Measurements from ENCODE around the gene BCL2. TPM values are rescaled to one million over a fixed set of nuclear protein-coding genes. Genes with fewer than 3 reads are reported as not detected.

The BCL2 gene
- total RNA-seq, 1 donor from 2014 or later: 2.3 TPM

DNA sequence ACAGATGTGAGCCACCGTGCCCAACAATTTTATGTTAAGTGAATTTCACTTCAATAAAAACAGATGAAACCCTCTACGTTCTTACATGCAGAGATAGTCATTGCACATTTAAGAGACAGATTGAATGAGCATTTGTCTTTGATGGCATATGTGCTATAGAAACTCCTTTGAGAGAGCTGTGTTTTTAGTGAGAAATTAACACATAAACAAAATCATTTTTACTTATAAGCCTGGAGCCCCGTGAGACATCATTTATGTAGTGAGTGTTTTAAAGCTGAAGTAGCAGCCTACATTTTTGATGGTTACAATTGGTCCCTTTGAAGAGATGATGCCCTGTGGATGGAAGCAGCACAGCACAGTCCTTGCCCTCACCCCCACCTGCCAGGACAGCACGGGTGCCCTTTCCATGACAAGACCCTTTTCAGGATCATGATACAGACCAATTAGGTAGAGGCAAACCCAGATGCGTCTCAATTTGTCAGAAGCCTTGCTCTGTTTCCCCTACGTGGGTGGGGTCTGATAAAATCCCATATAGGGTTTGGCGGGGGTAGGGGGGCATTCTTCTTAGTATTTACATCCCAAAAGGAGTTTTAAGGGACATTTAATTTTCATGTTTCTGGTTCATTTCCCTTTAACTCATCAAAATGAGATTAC is 237.1 kb downstream of the BCL2 start:
- no peak for ATAC-seq

- peak; percentile 36 for ATAC-seq
These were observed 240.5 kb downstream of the BCL2 start for GRCh38 chr18:63079114-63079513.

GRCh38 chr18:63078471-63078870 is 241.1 kb downstream of the BCL2 start:
- no peak for ATAC-seq

DNA sequence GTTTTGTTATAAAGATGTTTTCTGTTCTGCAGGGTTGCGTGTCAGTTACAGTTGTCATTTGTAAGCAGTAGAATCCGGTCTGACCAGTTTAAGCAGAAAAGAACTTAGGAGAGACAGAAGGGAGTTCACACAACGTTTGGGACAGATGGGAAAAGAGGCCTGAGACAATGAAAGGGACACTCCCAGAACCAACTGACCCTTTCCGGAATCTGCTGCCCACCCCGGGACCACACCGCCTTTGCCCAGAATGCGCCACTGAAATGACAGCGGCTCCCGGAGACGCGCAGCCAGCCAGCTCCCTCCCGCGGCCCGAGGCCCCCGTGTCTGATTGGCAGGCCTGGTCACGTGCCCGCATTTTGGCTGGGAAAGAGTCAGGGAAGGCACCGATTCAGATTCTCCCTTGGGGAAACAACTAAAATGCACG is 244.6 kb downstream of the BCL2 start:
- peak; percentile 78 for ATAC-seq

GRCh38 chr18:63073481-63073880 is 246.1 kb downstream of the BCL2 start:
- ATAC-seq: no peak

Other genes with a start within 250 kb of the BCL2 start
- 37.8 TPM for gene KDSR, start 47.4 kb upstream of the BCL2 start, total RNA-seq
- 135 TPM for gene VPS4B, start 102.7 kb upstream of the BCL2 start, total RNA-seq
- gene SERPINB5, start 157.2 kb upstream of the BCL2 start, total RNA-seq: 213 TPM
- gene SERPINB12, start 222.6 kb upstream of the BCL2 start, total RNA-seq: 0.60 TPM